Prostate gland (tissue), 2 donors: ENCODE measurements around the gene SF3A2. TPM values are rescaled to one million over a fixed set of nuclear protein-coding genes. Genes with fewer than 3 reads are reported as not detected.

ENCODE experiments used
- DNase-seq: peaks from one replicate; pipeline ENCODE4 v3.0.0-alpha.2; 2019; ENCODE audit warnings: low spot score
- H3K27ac ChIP-seq, 2 donors: fragments of 200-600 bp; sonication (generic); 2 replicates each; pipeline ENCODE4 v1.5.1; 2017 to 2019
- H3K27me3 ChIP-seq: fragments of 200-600 bp; sonication (generic); replicated peaks from 2 replicates; pipeline ENCODE4 v1.5.1; 2019; ENCODE audit not compliant: insufficient read depth
- H3K36me3 ChIP-seq, 2 donors: fragments of 200-600 bp; sonication (generic); 1 replicate in 1 of 2; 2 replicates in 1 of 2; pipeline versions ENCODE4 v1.5.1 to v1.8.1; 2017 to 2019
- H3K4me1 ChIP-seq: fragments of 200-600 bp; sonication (generic); replicated peaks from 2 replicates; pipeline ENCODE4 v1.5.1; 2019
- H3K4me3 ChIP-seq, 2 donors: fragments of 200-600 bp; sonication (generic); 2 replicates each; pipeline ENCODE4 v1.5.1; 2017 to 2019
- H3K9me3 ChIP-seq: fragments of 200-600 bp; sonication (generic); 2 replicates; pipeline ENCODE4 v1.5.1; 2017
- CTCF ChIP-seq, 4 experiments: fragments of 200-600 bp in 2 of 4; fragments of 450-650 bp in 2 of 4; sonication (generic) in 2 of 4; IDR thresholded peaks; 1 replicate in 3 of 4; 2 replicates in 1 of 4; pipeline ENCODE4 v1.5.1; 2016 to 2019; ENCODE audit warnings: antibody characterized with exemption in 4 of 4, mild to moderate bottlenecking in 2 of 4, moderate library complexity in 2 of 4
- POLR2A ChIP-seq: fragments of 450-650 bp; IDR thresholded peaks from one replicate; pipeline ENCODE4 v1.6.1; 2016; ENCODE audit warnings: antibody characterized with exemption, mild to moderate bottlenecking
- POLR2AphosphoS5 ChIP-seq: sonication (generic); formaldehyde crosslinking; IDR thresholded peaks from one replicate; pipeline ENCODE4 v1.6.1; 2017; ENCODE audit warnings: antibody characterized with exemption
- WGBS: methylation state at CpG from one replicate; pipeline ENCODE4 v1.1.5; 2018; 5-methylcytosine and 5-hydroxymethylcytosine counted together
- intact Hi-C: fragments of 100-400 bp; cut with DNase I; formaldehyde crosslinking; loops from one replicate; pipeline ENCODE4 v1.14.2; 2022
- total RNA-seq, 2 donors: library from RNA; depleted of rRNA; stranded (reverse); fragments of >200 nt; gene quantifications; one replicate each; pipeline ENCODE4 v1.1.0, GENCODE V29; 2016

Gene SF3A2
- total RNA-seq, 2 donors from 2014 or later, result 31.9 to 113 TPM

GRCh38 chr19:2210987-2211740 lies 25.5 kb upstream of the SF3A2 start:
- TF ChIP-seq CTCF (IDR thresholded peaks at IDR 0.05) (no peak), POLR2AphosphoS5 (no peak), POLR2A (no peak)
- DNase-seq, result no peak
- Histone ChIP-seq H3K9me3 (no peaks in the 10 kb centered on the region), H3K27me3 (no peaks in the 10 kb centered on the region), H3K27ac (no peak overlapping the region), H3K36me3 (peaks cover 12 to 39% of the 10 kb centered on the region in 2 donors), H3K4me3 (no peak overlapping the region), H3K4me1 (no peaks in the 10 kb centered on the region)
- 92% methylated on average over 33 of the region's 33 CpGs for WGBS
- intact Hi-C loops, result no loop called here

GRCh38 chr19:2212861-2213711 lies 23.5 kb upstream of the SF3A2 start:
- Histone ChIP-seq H3K27ac (no peak overlapping the region), H3K4me3 (no peak overlapping the region), H3K27me3 (no peaks in the 10 kb centered on the region), H3K36me3 (peaks cover 22 to 42% of the 10 kb centered on the region in 2 donors), H3K4me1 (no peaks in the 10 kb centered on the region), H3K9me3 (no peaks in the 10 kb centered on the region)
- intact Hi-C loops, result no loop called here
- no peak for TF ChIP-seq CTCF (IDR thresholded peaks at IDR 0.05)
- TF ChIP-seq POLR2A, result no peak
- TF ChIP-seq POLR2AphosphoS5, result no peak
- DNase-seq, result no peak
- 91% methylated on average over 19 of the region's 21 CpGs for WGBS

- peaks cover 22 to 42% of the 10 kb centered on the region in 2 donors for H3K36me3 ChIP-seq
- no peak overlapping the region for H3K4me3 ChIP-seq
- H3K9me3 ChIP-seq, result no peaks in the 10 kb centered on the region
- no peak for TF ChIP-seq CTCF (IDR thresholded peaks at IDR 0.05)
- no peaks in the 10 kb centered on the region for H3K4me1 ChIP-seq
- no peak for DNase-seq
- intact Hi-C loops, result no loop called here
- WGBS, result 73% methylated on average over 10 of the region's 26 CpGs
- no peak overlapping the region for H3K27ac ChIP-seq
- no peaks in the 10 kb centered on the region for H3K27me3 ChIP-seq
Measured at GRCh38 chr19:2213799-2214198, 22.8 kb upstream of the SF3A2 start.

GRCh38 chr19:2214251-2214650 lies 22.4 kb upstream of the SF3A2 start:
- Histone ChIP-seq H3K4me3 (no peak overlapping the region), H3K4me1 (no peaks in the 10 kb centered on the region), H3K27me3 (no peaks in the 10 kb centered on the region), H3K9me3 (no peaks in the 10 kb centered on the region), H3K36me3 (peaks cover 22 to 42% of the 10 kb centered on the region in 2 donors), H3K27ac (no peak overlapping the region)
- DNase-seq, result no peak
- intact Hi-C loops, result no loop called here
- WGBS, result 79% methylated on average over 16 of the region's 17 CpGs
- no peak for TF ChIP-seq CTCF (IDR thresholded peaks at IDR 0.05)
- no peak for TF ChIP-seq POLR2AphosphoS5
- no peak for TF ChIP-seq POLR2A
